GM19328 (cell line): Measurements from ENCODE around the gene PABPN1.
"Not testable (repeated sequence)": the region's sequence is repeated elsewhere in the genome, so short reads cannot be mapped to it uniquely, and the experiment has no call there.

Source experiments
- ATAC-seq: cut with Tn5 transposase; IDR thresholded peaks from one replicate; pipeline ENCODE4 v1.9.1; 2021; ENCODE audit warnings: mild to moderate bottlenecking, moderate library complexity; ENCODE audit not compliant: unreplicated experiment

The PABPN1 gene

DNA sequence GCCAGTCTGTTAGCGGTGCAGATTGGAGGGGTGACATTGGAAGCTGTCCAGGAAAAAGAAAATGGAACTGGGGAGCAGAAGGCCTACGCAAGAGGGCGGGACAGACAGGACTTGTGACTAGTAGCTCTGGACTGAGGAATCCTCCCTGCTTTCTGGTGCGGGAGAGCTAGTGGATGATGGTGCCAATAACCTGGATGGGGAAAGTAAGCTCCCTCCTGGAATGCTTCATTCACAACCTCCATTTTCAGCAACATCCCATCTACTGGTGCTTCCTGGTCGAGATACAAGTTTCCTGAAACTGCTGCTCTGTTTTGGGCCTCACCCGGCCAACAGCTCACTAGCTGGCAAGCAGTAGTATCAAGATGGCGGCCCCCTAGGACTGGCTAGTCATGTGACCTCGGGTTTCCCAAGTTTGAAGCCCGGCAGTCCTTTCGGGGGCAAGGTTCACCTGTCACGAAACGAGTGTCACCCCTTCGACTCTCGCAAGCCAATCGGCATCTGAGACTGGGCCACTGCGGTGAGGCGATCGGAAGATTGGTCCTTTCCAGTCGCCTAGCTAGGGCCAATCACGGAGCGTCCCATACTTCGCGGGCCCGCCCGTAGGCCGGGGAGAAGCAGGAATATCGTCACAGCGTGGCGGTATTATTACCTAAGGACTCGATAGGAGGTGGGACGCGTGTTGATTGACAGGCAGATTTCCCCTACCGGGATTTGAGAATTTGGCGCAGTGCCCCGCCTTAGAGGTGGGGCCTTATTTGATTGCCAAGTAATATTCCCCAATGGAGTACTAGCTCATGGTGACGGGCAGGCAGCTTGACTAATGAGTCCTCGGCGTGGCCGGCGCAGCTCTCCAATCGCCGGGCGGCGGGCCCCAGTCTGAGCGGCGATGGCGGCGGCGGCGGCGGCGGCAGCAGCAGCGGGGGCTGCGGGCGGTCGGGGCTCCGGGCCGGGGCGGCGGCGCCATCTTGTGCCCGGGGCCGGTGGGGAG is at the start of gene PABPN1:
TSS of gene PABPN1 (plus strand) at position 874 of the 988 bp plus-strand sequence. CDS start at position 887, 13 bp downstream.
- ATAC-seq = peak; percentile 92

- ATAC-seq = no peak
Measured at GRCh38 chr14:23275412-23275811, 45.8 kb upstream of the PABPN1 start.

DNA sequence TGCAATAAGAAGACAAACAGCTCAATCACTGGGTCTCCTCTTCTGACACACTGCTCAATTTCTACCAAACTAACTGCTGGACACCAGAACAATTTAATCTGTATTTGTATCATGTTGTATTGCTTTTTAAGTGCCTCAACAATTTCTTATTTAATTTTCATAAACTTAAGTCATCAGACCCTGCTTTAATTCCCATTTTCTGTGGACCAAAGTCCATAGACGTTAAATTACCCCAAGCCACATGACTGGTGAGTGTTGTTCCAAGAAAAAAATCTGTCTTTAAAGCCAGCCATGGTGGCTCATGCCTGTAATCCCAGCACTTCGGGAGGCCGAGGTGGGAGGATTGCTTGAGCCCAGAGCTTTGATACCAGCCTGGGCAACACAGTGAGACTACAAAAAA is 44.1 kb upstream of the PABPN1 start:
- ATAC-seq = no peak

GRCh38 chr14:23277928-23278327 is 43.3 kb upstream of the PABPN1 start:
- not testable (repeated sequence) for ATAC-seq

GRCh38 chr14:23281247-23281646 is 40.0 kb upstream of the PABPN1 start:
- no peak for ATAC-seq

DNA sequence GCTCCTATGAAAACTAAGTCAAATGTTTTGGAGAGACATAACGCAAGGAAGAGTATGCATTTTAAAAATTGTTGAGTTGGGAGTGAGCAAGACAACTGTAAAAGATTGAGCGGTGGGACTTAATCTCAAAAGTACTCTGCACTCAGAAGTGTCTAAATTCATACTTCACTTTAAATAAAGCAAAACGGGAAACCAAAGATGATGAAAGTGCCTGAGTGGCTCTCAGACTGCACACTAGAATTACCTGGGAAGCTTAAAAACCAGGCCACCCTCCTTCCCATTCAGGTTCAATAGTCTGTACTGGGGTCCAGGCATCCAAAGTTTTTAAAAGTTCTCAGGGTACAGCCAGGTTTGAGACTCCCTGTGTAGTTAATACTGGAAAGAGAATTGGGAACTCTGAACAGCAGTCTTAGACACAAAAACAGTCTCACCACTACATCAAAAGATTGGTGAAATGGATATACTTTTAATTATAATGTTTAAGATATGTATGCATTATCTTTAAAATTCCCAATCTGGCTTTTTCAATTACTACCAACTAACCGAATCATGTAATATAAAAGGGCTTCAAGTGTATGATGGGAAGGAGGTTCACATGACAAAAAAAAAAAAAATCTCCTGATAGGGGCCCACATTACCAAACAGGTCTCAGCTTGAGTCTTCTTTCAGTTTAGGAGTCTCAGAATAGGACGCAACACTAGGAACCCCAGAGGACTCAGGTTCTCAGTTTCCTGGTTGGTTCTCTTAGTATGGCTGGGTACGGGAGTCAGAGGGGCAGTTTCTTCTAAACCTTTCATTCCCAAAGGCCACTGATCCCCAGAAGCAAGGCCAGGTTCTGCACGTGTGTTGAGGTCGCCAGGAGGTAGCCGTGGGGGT is 36.4 kb upstream of the PABPN1 start:
- no peak for ATAC-seq

- ATAC-seq = peak; percentile 28
Measured at GRCh38 chr14:23285530-23286019, 35.7 kb upstream of the PABPN1 start.

- ATAC-seq = peak; percentile 95
Measured at GRCh38 chr14:23286020-23286901, 35.0 kb upstream of the PABPN1 start, which contains the start of gene HOMEZ. HOMEZ (minus strand) TSS chr14:23286132; CDS start chr14:23285952, 180 bp downstream.

- ATAC-seq = no peak
Measured at GRCh38 chr14:23286902-23287479, 34.3 kb upstream of the PABPN1 start.

- no peak for ATAC-seq
Measured at GRCh38 chr14:23294734-23295561, 26.3 kb upstream of the PABPN1 start.

DNA sequence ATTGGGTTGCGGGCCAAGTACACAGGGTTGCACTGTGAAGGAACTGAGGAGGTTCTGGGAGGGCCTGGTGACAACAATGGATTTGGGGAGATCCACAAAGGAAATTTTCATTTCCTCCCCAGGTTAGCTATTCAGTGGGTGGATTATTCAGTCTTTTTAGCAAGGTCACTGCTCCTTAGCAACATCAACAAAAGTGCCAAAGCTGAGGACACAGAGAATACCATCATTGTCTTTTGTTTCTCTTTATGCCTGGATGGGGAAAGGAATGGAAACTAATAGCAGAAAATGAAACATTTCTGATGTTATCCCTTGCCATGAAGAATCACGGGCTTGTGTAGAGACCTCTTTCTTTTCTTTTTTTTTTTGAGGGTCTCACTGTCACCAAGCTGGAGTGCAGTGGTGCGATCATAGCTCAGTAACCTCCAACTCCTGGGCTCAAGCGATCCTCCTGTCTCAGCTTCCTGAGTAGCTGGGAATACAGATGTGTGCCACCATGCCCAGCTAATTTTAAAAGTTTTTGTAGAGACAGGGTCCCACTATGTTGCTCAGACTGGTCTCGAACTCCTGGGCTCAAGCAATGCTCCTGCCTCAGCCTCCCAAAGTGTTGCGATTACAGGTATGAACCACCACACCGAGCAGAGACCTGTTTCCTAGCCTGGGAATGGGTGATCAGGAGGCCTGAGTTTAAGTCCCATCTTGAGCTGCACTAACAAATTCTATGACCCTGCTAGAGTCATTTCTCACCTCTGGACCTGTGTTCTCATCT is 25.1 kb upstream of the PABPN1 start:
- no peak for ATAC-seq

DNA sequence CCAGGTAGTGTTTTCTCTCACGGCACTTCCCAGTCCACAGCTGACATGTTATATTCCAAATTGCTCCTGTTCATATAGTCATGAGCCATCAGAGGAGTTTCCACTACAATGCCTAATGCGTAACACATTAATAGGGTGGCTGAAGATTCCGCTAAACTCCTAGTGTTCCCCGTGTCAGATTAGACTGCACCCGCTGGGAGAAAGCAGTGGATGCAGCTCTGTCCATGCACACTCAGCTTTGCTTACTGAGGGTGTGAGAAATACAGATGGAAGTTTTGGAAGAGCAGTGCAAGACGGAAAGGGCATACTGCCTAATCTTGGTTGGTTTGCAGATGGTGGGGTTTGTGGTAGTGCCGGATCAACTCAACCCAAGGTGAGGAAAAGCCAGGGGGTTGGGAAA is 24.2 kb upstream of the PABPN1 start:
- no peak for ATAC-seq

- no peak for ATAC-seq
Measured at GRCh38 chr14:23297611-23298277, 23.5 kb upstream of the PABPN1 start.

DNA sequence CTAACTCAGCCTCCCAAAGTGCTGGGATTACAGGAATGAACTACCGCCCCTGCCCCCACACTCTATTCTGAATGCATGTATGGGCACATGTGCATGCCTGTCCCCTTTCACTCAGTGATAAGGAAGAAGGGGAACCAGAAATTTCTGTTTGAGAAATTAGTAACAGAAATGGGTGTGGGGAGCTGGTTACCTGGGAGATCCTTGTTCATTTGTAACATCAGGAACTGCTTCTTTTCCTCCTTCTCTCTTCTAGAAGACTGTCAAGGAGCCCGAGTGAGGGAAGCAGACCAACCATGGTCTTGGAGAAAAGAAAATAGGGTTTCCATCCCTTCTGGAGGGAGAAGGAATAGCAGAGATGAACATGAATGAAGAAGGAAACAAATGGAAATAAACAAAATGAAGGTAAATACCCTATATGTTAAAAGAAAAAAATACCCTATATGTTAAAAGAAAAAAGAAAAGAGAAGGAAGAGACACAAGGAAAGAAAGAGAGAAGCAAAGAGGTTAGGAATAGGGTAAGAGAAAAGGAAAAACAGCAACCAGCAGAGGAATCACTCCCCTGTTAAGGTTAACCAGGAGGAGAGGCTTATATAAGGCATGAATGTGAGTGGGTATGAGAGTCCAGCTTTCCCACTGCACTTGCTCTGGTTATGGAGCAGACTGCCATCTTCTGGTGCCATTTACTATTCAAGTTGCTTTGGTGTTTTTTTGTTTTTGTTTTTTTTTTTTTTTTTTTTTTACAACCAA is 21.9 kb upstream of the PABPN1 start:
- ATAC-seq = no peak

DNA sequence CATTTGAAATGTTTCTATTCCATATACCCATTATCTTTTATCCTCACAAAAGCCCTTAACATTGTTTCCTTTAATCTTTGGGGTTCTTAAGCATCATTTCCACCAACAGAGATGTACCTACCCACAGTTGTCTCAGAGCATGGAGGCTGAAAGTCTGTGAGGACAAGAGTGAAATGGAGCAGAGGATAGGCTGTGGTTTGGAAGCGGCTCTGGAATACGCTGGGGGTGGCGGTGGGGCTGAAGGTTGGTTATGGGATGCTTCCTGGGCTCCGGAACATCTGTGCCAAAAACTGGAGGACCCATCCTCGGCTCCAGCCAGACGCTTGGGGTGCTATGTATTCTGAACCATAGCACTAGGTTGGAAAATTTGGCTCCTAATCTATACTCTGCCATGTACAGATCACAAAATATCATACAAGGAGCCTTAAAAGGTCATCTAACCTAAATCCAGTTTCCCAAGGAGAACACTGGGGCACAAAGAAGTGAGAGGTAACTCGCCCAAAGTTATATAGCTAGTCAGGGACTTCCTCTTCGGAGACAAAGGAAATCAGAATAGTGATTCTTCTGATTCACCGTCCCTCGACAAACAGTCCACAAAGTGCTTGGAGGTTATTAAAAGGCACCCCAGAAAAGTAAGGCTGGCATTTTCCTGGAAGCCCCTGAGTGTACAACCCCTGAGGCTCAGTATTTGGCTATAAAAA is 21.1 kb upstream of the PABPN1 start:
- no peak for ATAC-seq

GRCh38 chr14:23300687-23301223 is 20.5 kb upstream of the PABPN1 start:
- ATAC-seq = no peak
